PFSK-1 (cell line): ENCODE results near the gene GPR32.

Experiments used
- FOXP2 ChIP-seq: optimal IDR thresholded peaks from 2 replicates; pipeline ENCODE3; 2011; ENCODE audit warnings: borderline replicate concordance, control low read depth, inconsistent platforms; ENCODE audit not compliant: insufficient read depth; ENCODE audit errors: extremely low read length, extremely low read depth
- POLR2AphosphoS5 ChIP-seq: IDR thresholded peaks from 2 replicates; pipeline ENCODE4 v1.6.1; 2012; ENCODE audit warnings: low read depth, mild to moderate bottlenecking, control low read depth, low read length, moderate library complexity
- SIN3A ChIP-seq: IDR thresholded peaks from 2 replicates; pipeline ENCODE4 v1.6.1; 2012; ENCODE audit warnings: mild to moderate bottlenecking, low read length, moderate library complexity, borderline replicate concordance; ENCODE audit not compliant: insufficient read depth
- TAF1 ChIP-seq: IDR thresholded peaks from 2 replicates; pipeline ENCODE4 v1.6.1; 2012; ENCODE audit warnings: low read length, control low read depth, borderline replicate concordance; ENCODE audit not compliant: insufficient read depth
- TF ChIP-seq, protein P1 (sequence below), 2 experiments: IDR thresholded peaks; 2 replicates each; pipeline versions ENCODE4 v1.6.1 to v1.8.0; 2011 to 2012; ENCODE audit warnings: low read depth in 2 of 2, low read length in 2 of 2, control low read depth in 1 of 2, inconsistent platforms in 1 of 2, mild to moderate bottlenecking in 1 of 2, moderate library complexity in 1 of 2; ENCODE audit not compliant: insufficient read depth in 1 of 2

DNA sequence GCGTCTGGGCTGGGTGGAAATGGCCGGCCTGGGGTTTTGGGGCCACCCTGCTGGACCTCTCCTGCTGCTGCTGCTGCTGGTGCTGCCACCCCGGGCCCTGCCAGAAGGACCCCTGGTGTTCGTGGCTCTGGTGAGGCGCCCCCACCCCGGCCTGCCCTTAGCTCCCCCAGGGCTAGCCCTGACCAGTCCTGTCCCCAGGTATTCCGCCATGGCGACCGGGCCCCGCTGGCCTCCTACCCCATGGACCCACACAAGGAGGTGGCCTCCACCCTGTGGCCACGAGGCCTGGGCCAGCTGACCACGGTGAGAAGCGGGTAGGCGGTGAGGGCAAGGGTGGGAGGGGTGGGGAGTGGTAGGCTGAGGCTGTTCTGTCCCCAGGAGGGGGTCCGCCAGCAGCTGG, 20.1 kb downstream of the GPR32 start, which contains the start of gene ACP4:
- TF ChIP-seq TAF1: no peak
- TF ChIP-seq POLR2AphosphoS5: no peak
- TF ChIP-seq, protein P1, sequence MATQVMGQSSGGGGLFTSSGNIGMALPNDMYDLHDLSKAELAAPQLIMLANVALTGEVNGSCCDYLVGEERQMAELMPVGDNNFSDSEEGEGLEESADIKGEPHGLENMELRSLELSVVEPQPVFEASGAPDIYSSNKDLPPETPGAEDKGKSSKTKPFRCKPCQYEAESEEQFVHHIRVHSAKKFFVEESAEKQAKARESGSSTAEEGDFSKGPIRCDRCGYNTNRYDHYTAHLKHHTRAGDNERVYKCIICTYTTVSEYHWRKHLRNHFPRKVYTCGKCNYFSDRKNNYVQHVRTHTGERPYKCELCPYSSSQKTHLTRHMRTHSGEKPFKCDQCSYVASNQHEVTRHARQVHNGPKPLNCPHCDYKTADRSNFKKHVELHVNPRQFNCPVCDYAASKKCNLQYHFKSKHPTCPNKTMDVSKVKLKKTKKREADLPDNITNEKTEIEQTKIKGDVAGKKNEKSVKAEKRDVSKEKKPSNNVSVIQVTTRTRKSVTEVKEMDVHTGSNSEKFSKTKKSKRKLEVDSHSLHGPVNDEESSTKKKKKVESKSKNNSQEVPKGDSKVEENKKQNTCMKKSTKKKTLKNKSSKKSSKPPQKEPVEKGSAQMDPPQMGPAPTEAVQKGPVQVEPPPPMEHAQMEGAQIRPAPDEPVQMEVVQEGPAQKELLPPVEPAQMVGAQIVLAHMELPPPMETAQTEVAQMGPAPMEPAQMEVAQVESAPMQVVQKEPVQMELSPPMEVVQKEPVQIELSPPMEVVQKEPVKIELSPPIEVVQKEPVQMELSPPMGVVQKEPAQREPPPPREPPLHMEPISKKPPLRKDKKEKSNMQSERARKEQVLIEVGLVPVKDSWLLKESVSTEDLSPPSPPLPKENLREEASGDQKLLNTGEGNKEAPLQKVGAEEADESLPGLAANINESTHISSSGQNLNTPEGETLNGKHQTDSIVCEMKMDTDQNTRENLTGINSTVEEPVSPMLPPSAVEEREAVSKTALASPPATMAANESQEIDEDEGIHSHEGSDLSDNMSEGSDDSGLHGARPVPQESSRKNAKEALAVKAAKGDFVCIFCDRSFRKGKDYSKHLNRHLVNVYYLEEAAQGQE (IDR thresholded peaks at IDR 0.05; ENCODE audit: insufficient read depth in 1 of 2, low read depth in 2 of 2, low read length in 2 of 2): no peak
- no peak for TF ChIP-seq SIN3A
- TF ChIP-seq FOXP2: no peak
